Right lung (tissue), 5 donors: ENCODE measurements around the gene PHETA1. TPM values are rescaled to one million over a fixed set of nuclear protein-coding genes. Genes with fewer than 3 reads are reported as not detected.

Source experiments
- DNase-seq, 2 donors: peaks; one replicate each; pipeline ENCODE4 v3.0.0-alpha.2; 2013
- polyA plus RNA-seq, 5 donors: library from polyadenylated mRNA; unstranded; fragments of 120-200 nt; gene quantifications; one replicate each; pipeline versions ENCODE4 v1.2.1 to v1.2.3, GENCODE V29; 2013; ENCODE audit warnings: inconsistent platforms in 1 of 5, low replicate concordance in 1 of 5; ENCODE audit not compliant: insufficient read length in 5 of 5, insufficient read depth in 1 of 5

PHETA1 gene
- polyA plus RNA-seq, 5 donors, result 6.2 to 14.9 (median 9.3) TPM

- DNase-seq, result no peak
Observed at GRCh38 chr12:111322336-111323250, 46.3 kb downstream of the PHETA1 start.

GRCh38 chr12:111321317-111321716 is 47.6 kb downstream of the PHETA1 start:
- no peak for DNase-seq

GRCh38 chr12:111320258-111321050 is 48.4 kb downstream of the PHETA1 start:
- DNase-seq, result no peak

- DNase-seq, result no peak
Observed at GRCh38 chr12:111319600-111320257, 49.2 kb downstream of the PHETA1 start.

GRCh38 chr12:111318450-111318849 is 50.4 kb downstream of the PHETA1 start:
- no peak for DNase-seq

- no peak for DNase-seq
Observed at GRCh38 chr12:111316671-111317070, 52.2 kb downstream of the PHETA1 start.

- DNase-seq, result no peak
Observed at GRCh38 chr12:111314953-111315539, 53.8 kb downstream of the PHETA1 start.

GRCh38 chr12:111313833-111314259 is 55.0 kb downstream of the PHETA1 start:
- DNase-seq, result peak; percentile 60 to 75

GRCh38 chr12:111312708-111313107 is 56.2 kb downstream of the PHETA1 start:
- no peak for DNase-seq

- no peak for DNase-seq
Observed at GRCh38 chr12:111312016-111312415, 56.9 kb downstream of the PHETA1 start.

- no peak for DNase-seq
Observed at GRCh38 chr12:111311011-111311410, 57.9 kb downstream of the PHETA1 start.

Other genes starting within 250 kb of the PHETA1 start
- 10 to 100 TPM; 17.4 to 20.7 (median 20.4) TPM for gene SH2B3, start 36.8 kb upstream of the PHETA1 start, polyA plus RNA-seq
- gene ATXN2, start 230.2 kb upstream of the PHETA1 start, polyA plus RNA-seq, result 10 to 100 TPM; 61.5 to 81.8 (median 68.6) TPM